Stimulated activated naive CD8-positive, alpha-beta T cell treated with anti-CD3 and anti-CD28 coated beads, Interleukin-15, amount 100 ng/mL, for 72 hours (primary cell): ENCODE data around the gene OSBPL10.

Experiments
- ATAC-seq: fragments of 150-1000 bp; cut with Tn5 transposase; 2 replicates; pipeline ENCODE4 v1.10.0; 2021; ENCODE audit warnings: mild to moderate bottlenecking, moderate library complexity
- DNase-seq, 2 donors: peaks; one replicate each; pipeline ENCODE4 v3.0.0; 2021 to 2022
- H3K27ac Mint-ChIP-seq, 2 donors: one replicate each; pipeline ENCODE4 v1.8.0; 2022; ENCODE audit warnings: mild to moderate bottlenecking in 2 of 2, mixed read lengths in 2 of 2, moderate library complexity in 2 of 2
- H3K27me3 Mint-ChIP-seq: one replicate; pipeline ENCODE4 v1.8.0; 2022; ENCODE audit warnings: mixed read lengths
- H3K4me1 Mint-ChIP-seq: one replicate; pipeline ENCODE4 v1.8.0; 2022; ENCODE audit warnings: mild to moderate bottlenecking, mixed read lengths
- H3K4me3 Mint-ChIP-seq, 2 donors: one replicate each; pipeline ENCODE4 v1.8.0; 2022; ENCODE audit warnings: mild to moderate bottlenecking in 2 of 2, mixed read lengths in 2 of 2, moderate library complexity in 1 of 2
- H3K9me3 Mint-ChIP-seq, 2 donors: one replicate each; pipeline ENCODE4 v1.8.0; 2022; ENCODE audit warnings: mixed read lengths in 2 of 2

OSBPL10 gene

GRCh38 chr3:31927811-31928210 lies 53.3 kb downstream of the OSBPL10 start:
- H3K27ac Mint-ChIP-seq: peak overlapping the region; percentile 28 to 81
- H3K27me3 Mint-ChIP-seq: no peaks in the 10 kb centered on the region
- ATAC-seq (no peak), DNase-seq (no peak)
- H3K9me3 Mint-ChIP-seq: no peaks in the 10 kb centered on the region
- H3K4me3 Mint-ChIP-seq: peak overlapping the region in 1 of 2 donors; percentile 18
- H3K4me1 Mint-ChIP-seq: peaks cover 31% of the 10 kb centered on the region

GRCh38 chr3:31926543-31926942 lies 54.5 kb downstream of the OSBPL10 start:
- Mint-ChIP-seq H3K9me3 (no peaks in the 10 kb centered on the region), H3K27me3 (no peaks in the 10 kb centered on the region), H3K4me1 (peaks cover 31% of the 10 kb centered on the region), H3K27ac (peak overlapping the region; percentile 63 to 81), H3K4me3 (peak overlapping the region in 1 of 2 donors; percentile 36)
- DNase-seq (no peak), ATAC-seq (peak; percentile 33)

GRCh38 chr3:31925271-31925630 lies 55.8 kb downstream of the OSBPL10 start:
- no peak for DNase-seq
- Mint-ChIP-seq H3K4me3 (no peak overlapping the region), H3K27me3 (no peaks in the 10 kb centered on the region), H3K4me1 (peaks cover 26% of the 10 kb centered on the region), H3K27ac (peak overlapping the region in 1 of 2 donors; percentile 9), H3K9me3 (peaks cover 4 to 5% of the 10 kb centered on the region in 2 donors)
- ATAC-seq: peak; percentile 22

GRCh38 chr3:31924610-31925270 lies 56.3 kb downstream of the OSBPL10 start:
- no peak for DNase-seq
- H3K27ac Mint-ChIP-seq: peak overlapping the region in 1 of 2 donors; percentile 9
- no peaks in the 10 kb centered on the region for H3K27me3 Mint-ChIP-seq
- no peak for ATAC-seq
- peaks cover 25% of the 10 kb centered on the region for H3K4me1 Mint-ChIP-seq
- peaks cover 10% of the 10 kb centered on the region in 2 donors for H3K9me3 Mint-ChIP-seq
- H3K4me3 Mint-ChIP-seq: no peak overlapping the region

- ATAC-seq: no peak
- Mint-ChIP-seq H3K4me1 (peaks cover 31% of the 10 kb centered on the region), H3K4me3 (no peak overlapping the region)
Measured at GRCh38 chr3:31922962-31923361, 58.1 kb downstream of the OSBPL10 start.

GRCh38 chr3:31921837-31922236 lies 59.2 kb downstream of the OSBPL10 start:
- no peak for DNase-seq
- Mint-ChIP-seq H3K4me3 (no peak overlapping the region), H3K27me3 (no peaks in the 10 kb centered on the region), H3K9me3 (peaks cover 14 to 20% of the 10 kb centered on the region in 2 donors), H3K4me1 (peaks cover 31% of the 10 kb centered on the region), H3K27ac (no peak overlapping the region)
- ATAC-seq: no peak

More at GRCh38 chr3:31922962-31923361, 58.1 kb downstream of the OSBPL10 start:
- no peak overlapping the region for H3K27ac Mint-ChIP-seq
- no peaks in the 10 kb centered on the region for H3K27me3 Mint-ChIP-seq
- peaks cover 14 to 20% of the 10 kb centered on the region in 2 donors for H3K9me3 Mint-ChIP-seq
- DNase-seq: no peak

GRCh38 chr3:31920310-31920709 lies 60.8 kb downstream of the OSBPL10 start:
- H3K27me3 Mint-ChIP-seq: no peaks in the 10 kb centered on the region
- ATAC-seq (no peak), DNase-seq (no peak)
- H3K9me3 Mint-ChIP-seq: peaks cover 14 to 20% of the 10 kb centered on the region in 2 donors
- H3K4me1 Mint-ChIP-seq: peaks cover 33% of the 10 kb centered on the region
- no peak overlapping the region for H3K4me3 Mint-ChIP-seq
- H3K27ac Mint-ChIP-seq: no peak overlapping the region

- Mint-ChIP-seq H3K27ac (no peak overlapping the region), H3K4me3 (no peak overlapping the region), H3K4me1 (peaks cover 29% of the 10 kb centered on the region), H3K27me3 (no peaks in the 10 kb centered on the region), H3K9me3 (peaks cover 14 to 20% of the 10 kb centered on the region in 2 donors)
- DNase-seq (no peak), ATAC-seq (no peak)
Measured at GRCh38 chr3:31919528-31919927, 61.5 kb downstream of the OSBPL10 start.

- Mint-ChIP-seq H3K9me3 (peaks cover 14 to 20% of the 10 kb centered on the region in 2 donors), H3K4me1 (peaks cover 29% of the 10 kb centered on the region), H3K27ac (peak overlapping the region; percentile 97), H3K27me3 (no peaks in the 10 kb centered on the region), H3K4me3 (peak overlapping the region; percentile 71 to 76)
- DNase-seq (peak; percentile 8 to 11), ATAC-seq (peak; percentile 83)
Measured at GRCh38 chr3:31918179-31919150, 62.6 kb downstream of the OSBPL10 start.

GRCh38 chr3:31917303-31918005 lies 63.6 kb downstream of the OSBPL10 start:
- H3K4me3 Mint-ChIP-seq: peak overlapping the region in 1 of 2 donors; percentile 38
- peaks cover 29% of the 10 kb centered on the region for H3K4me1 Mint-ChIP-seq
- H3K27me3 Mint-ChIP-seq: no peaks in the 10 kb centered on the region
- no peak for DNase-seq
- H3K9me3 Mint-ChIP-seq: peaks cover 14 to 20% of the 10 kb centered on the region in 2 donors
- no peak overlapping the region for H3K27ac Mint-ChIP-seq
- ATAC-seq: no peak

GRCh38 chr3:31911643-31912042 lies 69.4 kb downstream of the OSBPL10 start:
- no peak overlapping the region for H3K27ac Mint-ChIP-seq
- H3K9me3 Mint-ChIP-seq: no peaks in the 10 kb centered on the region
- no peak overlapping the region for H3K4me3 Mint-ChIP-seq
- no peak for ATAC-seq
- H3K4me1 Mint-ChIP-seq: peaks cover 5% of the 10 kb centered on the region
- DNase-seq: no peak
- no peaks in the 10 kb centered on the region for H3K27me3 Mint-ChIP-seq

- no peak overlapping the region for H3K4me3 Mint-ChIP-seq
- H3K27ac Mint-ChIP-seq: no peak overlapping the region
- DNase-seq: no peak
- H3K9me3 Mint-ChIP-seq: no peaks in the 10 kb centered on the region
- H3K4me1 Mint-ChIP-seq: no peaks in the 10 kb centered on the region
- ATAC-seq: no peak
- H3K27me3 Mint-ChIP-seq: no peaks in the 10 kb centered on the region
Measured at GRCh38 chr3:31911124-31911523, 69.9 kb downstream of the OSBPL10 start.

GRCh38 chr3:31909455-31909854 lies 71.6 kb downstream of the OSBPL10 start:
- no peak overlapping the region for H3K27ac Mint-ChIP-seq
- ATAC-seq (no peak), DNase-seq (no peak)
- H3K9me3 Mint-ChIP-seq: no peaks in the 10 kb centered on the region
- H3K4me1 Mint-ChIP-seq: peaks cover 2% of the 10 kb centered on the region
- no peaks in the 10 kb centered on the region for H3K27me3 Mint-ChIP-seq
- H3K4me3 Mint-ChIP-seq: no peak overlapping the region

GRCh38 chr3:31908391-31909097 lies 72.5 kb downstream of the OSBPL10 start:
- Mint-ChIP-seq H3K27me3 (no peaks in the 10 kb centered on the region), H3K4me1 (peaks cover 11% of the 10 kb centered on the region), H3K4me3 (no peak overlapping the region), H3K27ac (no peak overlapping the region), H3K9me3 (no peaks in the 10 kb centered on the region)
- DNase-seq: no peak
- ATAC-seq: no peak

GRCh38 chr3:31906182-31906581 lies 74.9 kb downstream of the OSBPL10 start:
- H3K27me3 Mint-ChIP-seq: no peaks in the 10 kb centered on the region
- DNase-seq (no peak), ATAC-seq (no peak)
- no peak overlapping the region for H3K27ac Mint-ChIP-seq
- H3K4me1 Mint-ChIP-seq: peaks cover 17% of the 10 kb centered on the region
- H3K9me3 Mint-ChIP-seq: no peaks in the 10 kb centered on the region
- no peak overlapping the region for H3K4me3 Mint-ChIP-seq
